Skin epidermis (tissue), 12 donors: Measurements from ENCODE around the gene COL6A1.
"Not testable (repeated sequence)": the region's sequence is repeated elsewhere in the genome, so short reads cannot be mapped to it uniquely, and the experiment has no call there.

ENCODE experiments used
- H3K27ac ChIP-seq, 21 experiments: fragments of 200-600 bp; sonication (generic) in 11 of 21; one replicate each; pipeline ENCODE4 v1.5.0; 2020; ENCODE audit warnings: mild to moderate bottlenecking in 3 of 21, inconsistent platforms in 2 of 21, moderate library complexity in 2 of 21
- H3K4me3 ChIP-seq, 7 experiments: fragments of 200-600 bp; sonication (generic) in 2 of 7; one replicate each; pipeline ENCODE4 v1.5.0; 2020; ENCODE audit warnings: inconsistent platforms in 2 of 7, mild to moderate bottlenecking in 2 of 7, moderate library complexity in 1 of 7

COL6A1 gene

GRCh38 chr21:46036696-46037330 lies 55.2 kb downstream of the COL6A1 start:
- H3K4me3 ChIP-seq = no peak overlapping the region
- peak overlapping the region in 20 of 21 experiments; percentile 25 to 90 (median 68) for H3K27ac ChIP-seq

GRCh38 chr21:46037331-46038325 lies 56.1 kb downstream of the COL6A1 start:
- H3K4me3 ChIP-seq = no peak overlapping the region
- H3K27ac ChIP-seq = peak overlapping the region in 14 of 21 experiments; percentile 5 to 90 (median 70)

- Histone ChIP-seq H3K4me3 (no peak overlapping the region), H3K27ac (peak overlapping the region in 16 of 21 experiments; percentile 5 to 90 (median 58))
These were observed 56.8 kb downstream of the COL6A1 start for GRCh38 chr21:46038341-46038829.

GRCh38 chr21:46038871-46039397 lies 57.4 kb downstream of the COL6A1 start:
- Histone ChIP-seq H3K4me3 (no peak overlapping the region), H3K27ac (peak overlapping the region in 16 of 21 experiments; percentile 5 to 90 (median 58))

- Histone ChIP-seq H3K27ac (peak overlapping the region in 5 of 21 experiments; percentile 13 to 90 (median 41)), H3K4me3 (no peak overlapping the region)
These were observed 58.5 kb downstream of the COL6A1 start for GRCh38 chr21:46039891-46040660.

GRCh38 chr21:46040707-46041106 lies 59.1 kb downstream of the COL6A1 start:
- Histone ChIP-seq H3K27ac (peak overlapping the region in 3 of 21 experiments; percentile 17 to 90 (median 41)), H3K4me3 (no peak overlapping the region)

- Histone ChIP-seq H3K27ac (peak overlapping the region in 1 of 21 experiments; percentile 17), H3K4me3 (no peak overlapping the region)
These were observed 59.6 kb downstream of the COL6A1 start for GRCh38 chr21:46041183-46041582.

GRCh38 chr21:46045154-46045553 lies 63.6 kb downstream of the COL6A1 start:
- peak overlapping the region in 4 of 21 experiments; percentile 10 to 57 (median 10) for H3K27ac ChIP-seq
- H3K4me3 ChIP-seq = no peak overlapping the region

- H3K27ac ChIP-seq = peak overlapping the region in 5 of 21 experiments; percentile 6 to 47 (median 19)
- no peak overlapping the region for H3K4me3 ChIP-seq
These were observed 64.9 kb downstream of the COL6A1 start for GRCh38 chr21:46046471-46046870.

- not testable (repeated sequence) for H3K4me3 ChIP-seq
- peak overlapping the region in 3 of 21 experiments; percentile 6 to 47 (median 19) for H3K27ac ChIP-seq
These were observed 65.3 kb downstream of the COL6A1 start for GRCh38 chr21:46046906-46047305.

GRCh38 chr21:46048926-46049889 lies 67.6 kb downstream of the COL6A1 start:
- Histone ChIP-seq H3K27ac (peak overlapping the region in 20 of 21 experiments; percentile 21 to 91 (median 76)), H3K4me3 (no peak overlapping the region)

- H3K4me3 ChIP-seq = no peak overlapping the region
- peak overlapping the region in 20 of 21 experiments; percentile 21 to 91 (median 76) for H3K27ac ChIP-seq
These were observed 68.5 kb downstream of the COL6A1 start for GRCh38 chr21:46049890-46050667.

- Histone ChIP-seq H3K27ac (peak overlapping the region in 20 of 21 experiments; percentile 21 to 91 (median 76)), H3K4me3 (no peak overlapping the region)
These were observed 69.3 kb downstream of the COL6A1 start for GRCh38 chr21:46050668-46051378.

- Histone ChIP-seq H3K4me3 (no peak overlapping the region), H3K27ac (peak overlapping the region in 19 of 21 experiments; percentile 21 to 91 (median 75))
These were observed 69.8 kb downstream of the COL6A1 start for GRCh38 chr21:46051379-46051770.

GRCh38 chr21:46051821-46052675 lies 70.5 kb downstream of the COL6A1 start:
- peak overlapping the region in 17 of 21 experiments; percentile 0 to 91 (median 73) for H3K27ac ChIP-seq

More at GRCh38 chr21:46051821-46052675, 70.5 kb downstream of the COL6A1 start:
- H3K4me3 ChIP-seq = no peak overlapping the region
